Smooth muscle cell of trachea (primary cell): ENCODE data around the gene RPL10A. TPM values are rescaled to one million over a fixed set of nuclear protein-coding genes. Genes with fewer than 3 reads are reported as not detected.

Experiments used
- total RNA-seq: library from RNA; depleted of rRNA; stranded (reverse); fragments of >200 nt; gene quantifications from 2 replicates; pipeline ENCODE4 v1.2.1, GENCODE V29; 2014

Gene RPL10A
- 1,896 and 2,774 TPM in 2 replicates for total RNA-seq

GRCh38 chr6:35468181-35468979 is at the start of gene RPL10A:
Gene RPL10A, plus strand, starts transcription at chr6:35468401. Its CDS starts 34 bp downstream, at chr6:35468435.

GRCh38 chr6:35452183-35453090 is 15.8 kb upstream of the RPL10A start, which contains the start of gene FANCE:
Gene FANCE, plus strand, starts transcription at chr6:35452338. Its CDS starts 208 bp downstream, at chr6:35452546.

GRCh38 chr6:35496841-35497570 is 28.8 kb downstream of the RPL10A start, which contains the start of gene TEAD3:
Gene TEAD3, minus strand, starts transcription at chr6:35497079.

GRCh38 chr6:35512740-35513139 is 44.5 kb downstream of the RPL10A start, which contains the start of gene TULP1:
Gene TULP1, minus strand, starts transcription at chr6:35512896. Its CDS starts 38 bp downstream, at chr6:35512858.

Other genes with a start within 250 kb of the RPL10A start
- gene ZNF76, start 208.7 kb upstream of the RPL10A start, total RNA-seq: 20.9 and 21.0 TPM in 2 replicates
- 0.50 and 0.87 TPM in 2 replicates for gene DEF6, start 170.6 kb upstream of the RPL10A start, total RNA-seq
- gene PPARD, start 125.8 kb upstream of the RPL10A start, total RNA-seq: 11.2 and 11.7 TPM in 2 replicates
- 6.3 and 7.6 TPM in 2 replicates for gene FANCE, start 16.1 kb upstream of the RPL10A start, total RNA-seq
- gene TEAD3, start 28.7 kb downstream of the RPL10A start, total RNA-seq: 12.9 and 13.5 TPM in 2 replicates
- 0.17 TPM in 1 of 2 replicates, not detected in the other for gene TULP1, start 44.5 kb downstream of the RPL10A start, total RNA-seq
- gene FKBP5, start 220.5 kb downstream of the RPL10A start, total RNA-seq: 6.1 and 12.4 TPM in 2 replicates